PFSK-1 (cell line): ENCODE results near the gene SFXN1.

ENCODE experiments used
- FOXP2 ChIP-seq: optimal IDR thresholded peaks from 2 replicates; pipeline ENCODE3; 2011; ENCODE audit warnings: borderline replicate concordance, control low read depth, inconsistent platforms; ENCODE audit not compliant: insufficient read depth; ENCODE audit errors: extremely low read length, extremely low read depth
- POLR2AphosphoS5 ChIP-seq: IDR thresholded peaks from 2 replicates; pipeline ENCODE4 v1.6.1; 2012; ENCODE audit warnings: low read depth, mild to moderate bottlenecking, control low read depth, low read length, moderate library complexity
- SIN3A ChIP-seq: IDR thresholded peaks from 2 replicates; pipeline ENCODE4 v1.6.1; 2012; ENCODE audit warnings: mild to moderate bottlenecking, low read length, moderate library complexity, borderline replicate concordance; ENCODE audit not compliant: insufficient read depth
- TAF1 ChIP-seq: IDR thresholded peaks from 2 replicates; pipeline ENCODE4 v1.6.1; 2012; ENCODE audit warnings: low read length, control low read depth, borderline replicate concordance; ENCODE audit not compliant: insufficient read depth
- TF ChIP-seq, protein P1 (sequence below), 2 experiments: IDR thresholded peaks; 2 replicates each; pipeline versions ENCODE4 v1.6.1 to v1.8.0; 2011 to 2012; ENCODE audit warnings: low read depth in 2 of 2, low read length in 2 of 2, control low read depth in 1 of 2, inconsistent platforms in 1 of 2, mild to moderate bottlenecking in 1 of 2, moderate library complexity in 1 of 2; ENCODE audit not compliant: insufficient read depth in 1 of 2

The SFXN1 gene

DNA sequence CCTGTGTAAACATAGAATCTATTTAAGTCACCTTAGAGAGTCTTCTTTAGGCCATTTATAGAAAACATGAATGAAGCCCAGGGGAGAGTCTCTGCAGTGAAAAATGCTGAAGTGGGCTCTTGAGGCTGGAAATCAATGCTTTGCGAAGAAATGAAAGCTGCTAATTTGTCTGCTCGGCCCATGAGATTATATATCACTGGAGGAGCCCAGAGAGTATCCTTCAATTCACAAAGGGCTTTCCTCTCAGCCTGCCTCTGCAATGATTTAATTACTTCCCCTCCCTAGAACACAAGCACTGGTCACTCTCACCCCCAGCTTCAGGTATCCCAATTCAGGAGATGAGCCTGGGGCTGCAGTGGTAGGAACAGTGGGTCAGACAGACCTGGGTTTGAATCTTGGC lies 26.2 kb upstream of the SFXN1 start:
- TF ChIP-seq TAF1 (no peak), SIN3A (no peak), POLR2AphosphoS5 (no peak), FOXP2 (no peak)
- TF ChIP-seq, protein P1, sequence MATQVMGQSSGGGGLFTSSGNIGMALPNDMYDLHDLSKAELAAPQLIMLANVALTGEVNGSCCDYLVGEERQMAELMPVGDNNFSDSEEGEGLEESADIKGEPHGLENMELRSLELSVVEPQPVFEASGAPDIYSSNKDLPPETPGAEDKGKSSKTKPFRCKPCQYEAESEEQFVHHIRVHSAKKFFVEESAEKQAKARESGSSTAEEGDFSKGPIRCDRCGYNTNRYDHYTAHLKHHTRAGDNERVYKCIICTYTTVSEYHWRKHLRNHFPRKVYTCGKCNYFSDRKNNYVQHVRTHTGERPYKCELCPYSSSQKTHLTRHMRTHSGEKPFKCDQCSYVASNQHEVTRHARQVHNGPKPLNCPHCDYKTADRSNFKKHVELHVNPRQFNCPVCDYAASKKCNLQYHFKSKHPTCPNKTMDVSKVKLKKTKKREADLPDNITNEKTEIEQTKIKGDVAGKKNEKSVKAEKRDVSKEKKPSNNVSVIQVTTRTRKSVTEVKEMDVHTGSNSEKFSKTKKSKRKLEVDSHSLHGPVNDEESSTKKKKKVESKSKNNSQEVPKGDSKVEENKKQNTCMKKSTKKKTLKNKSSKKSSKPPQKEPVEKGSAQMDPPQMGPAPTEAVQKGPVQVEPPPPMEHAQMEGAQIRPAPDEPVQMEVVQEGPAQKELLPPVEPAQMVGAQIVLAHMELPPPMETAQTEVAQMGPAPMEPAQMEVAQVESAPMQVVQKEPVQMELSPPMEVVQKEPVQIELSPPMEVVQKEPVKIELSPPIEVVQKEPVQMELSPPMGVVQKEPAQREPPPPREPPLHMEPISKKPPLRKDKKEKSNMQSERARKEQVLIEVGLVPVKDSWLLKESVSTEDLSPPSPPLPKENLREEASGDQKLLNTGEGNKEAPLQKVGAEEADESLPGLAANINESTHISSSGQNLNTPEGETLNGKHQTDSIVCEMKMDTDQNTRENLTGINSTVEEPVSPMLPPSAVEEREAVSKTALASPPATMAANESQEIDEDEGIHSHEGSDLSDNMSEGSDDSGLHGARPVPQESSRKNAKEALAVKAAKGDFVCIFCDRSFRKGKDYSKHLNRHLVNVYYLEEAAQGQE (IDR thresholded peaks at IDR 0.05; ENCODE audit: insufficient read depth in 1 of 2, low read depth in 2 of 2, low read length in 2 of 2), result no peak

DNA sequence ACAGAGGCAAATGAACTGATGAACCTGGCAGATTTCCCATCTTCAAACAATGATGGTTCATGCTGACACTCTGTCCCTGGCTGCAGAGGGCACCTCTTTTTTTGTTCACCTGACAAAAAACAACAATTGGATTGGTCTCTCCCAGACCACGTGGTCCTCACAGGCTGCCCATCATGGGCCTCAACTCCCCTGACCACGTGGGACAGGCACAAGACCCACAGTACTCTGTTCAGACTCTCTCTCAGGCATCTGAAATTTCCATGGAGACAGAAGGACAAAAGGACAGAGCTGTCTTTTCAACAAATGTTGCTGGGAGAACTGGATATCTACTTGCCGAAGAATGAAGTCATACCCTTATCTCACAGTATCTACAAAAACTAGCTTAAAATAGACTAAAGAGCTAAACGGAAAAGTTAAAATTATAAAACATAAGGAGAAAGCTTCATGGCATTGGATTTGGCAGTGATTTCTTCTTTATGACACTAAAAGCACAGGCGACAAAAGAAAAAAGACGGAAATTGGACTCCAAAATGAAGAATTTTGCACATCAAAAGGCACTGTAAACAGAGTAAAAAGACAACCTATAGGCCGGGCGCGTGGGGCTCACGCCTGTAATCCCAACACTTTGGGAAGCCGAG lies 22.1 kb upstream of the SFXN1 start:
- no peak for TF ChIP-seq FOXP2
- TF ChIP-seq TAF1, result no peak
- TF ChIP-seq SIN3A, result no peak
- no peak for TF ChIP-seq POLR2AphosphoS5
- TF ChIP-seq, protein P1 (IDR thresholded peaks at IDR 0.05; ENCODE audit: insufficient read depth in 1 of 2, low read depth in 2 of 2, low read length in 2 of 2), result no peak

GRCh38 chr5:175457466-175457865 lies 20.9 kb upstream of the SFXN1 start:
- TF ChIP-seq, protein P1 (IDR thresholded peaks at IDR 0.05; ENCODE audit: insufficient read depth in 1 of 2, low read depth in 2 of 2, low read length in 2 of 2), result no peak
- TF ChIP-seq POLR2AphosphoS5 (no peak), SIN3A (no peak)

- TF ChIP-seq SIN3A, result no peak
- TF ChIP-seq, protein P1 (IDR thresholded peaks at IDR 0.05; ENCODE audit: insufficient read depth in 1 of 2, low read depth in 2 of 2, low read length in 2 of 2), result no peak
- TF ChIP-seq FOXP2, result no peak
- no peak for TF ChIP-seq POLR2AphosphoS5
- no peak for TF ChIP-seq TAF1
These were observed 18.2 kb upstream of the SFXN1 start for GRCh38 chr5:175460126-175460525.

GRCh38 chr5:175460552-175460951 lies 17.8 kb upstream of the SFXN1 start:
- TF ChIP-seq POLR2AphosphoS5 (no peak), TAF1 (no peak), FOXP2 (no peak), SIN3A (no peak)
- TF ChIP-seq, protein P1 (IDR thresholded peaks at IDR 0.05; ENCODE audit: insufficient read depth in 1 of 2, low read depth in 2 of 2, low read length in 2 of 2), result no peak
